HG02798 (cell line): ENCODE data around the gene KIAA1328.

Experiments
- ATAC-seq: cut with Tn5 transposase; IDR thresholded peaks from one replicate; pipeline ENCODE4 v1.9.1; 2021; ENCODE audit warnings: mild to moderate bottlenecking; ENCODE audit not compliant: unreplicated experiment, poor library complexity

KIAA1328 gene

GRCh38 chr18:36821681-36822080 lies 7.2 kb upstream of the KIAA1328 start:
- no peak for ATAC-seq

GRCh38 chr18:36825526-36825925 lies 3.4 kb upstream of the KIAA1328 start:
- no peak for ATAC-seq

GRCh38 chr18:36826556-36826955 lies 2.4 kb upstream of the KIAA1328 start:
- no peak for ATAC-seq

- peak; percentile 0 for ATAC-seq
These were observed 734 bp upstream of the KIAA1328 start for GRCh38 chr18:36828157-36828629.

GRCh38 chr18:36829362-36830157 lies 633 bp downstream of the KIAA1328 start:
- ATAC-seq = no peak

- ATAC-seq = no peak
These were observed 1.2 kb downstream of the KIAA1328 start for GRCh38 chr18:36830158-36830495.

- no peak for ATAC-seq
These were observed 2.2 kb downstream of the KIAA1328 start for GRCh38 chr18:36831139-36831538.

- ATAC-seq = no peak
These were observed 4.2 kb downstream of the KIAA1328 start for GRCh38 chr18:36833120-36833519.

GRCh38 chr18:36835927-36836326 lies 7.0 kb downstream of the KIAA1328 start:
- no peak for ATAC-seq

DNA sequence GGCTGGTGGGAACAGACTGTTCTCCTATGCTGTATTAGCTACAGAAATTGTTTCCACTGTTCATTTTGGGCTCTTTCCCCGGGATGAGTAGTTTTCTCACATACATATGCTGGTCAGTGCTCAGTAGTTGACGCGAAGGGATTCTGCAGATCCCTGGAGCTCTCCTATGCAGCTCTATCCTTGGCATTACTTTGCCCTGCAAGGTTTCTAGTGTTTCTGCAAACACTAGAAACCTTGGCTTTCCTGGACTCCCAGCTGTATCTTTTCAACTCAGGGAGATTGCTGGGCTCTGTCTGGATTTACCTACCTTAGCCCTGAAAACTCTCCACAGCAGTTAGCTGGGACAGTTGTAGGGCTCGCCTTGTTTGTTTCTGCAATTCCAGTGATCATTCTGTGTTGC lies 10.9 kb downstream of the KIAA1328 start:
- no peak for ATAC-seq

- ATAC-seq = no peak
These were observed 14.3 kb downstream of the KIAA1328 start for GRCh38 chr18:36843199-36843598.

GRCh38 chr18:36843784-36844183 lies 14.9 kb downstream of the KIAA1328 start:
- peak; percentile 49 for ATAC-seq

DNA sequence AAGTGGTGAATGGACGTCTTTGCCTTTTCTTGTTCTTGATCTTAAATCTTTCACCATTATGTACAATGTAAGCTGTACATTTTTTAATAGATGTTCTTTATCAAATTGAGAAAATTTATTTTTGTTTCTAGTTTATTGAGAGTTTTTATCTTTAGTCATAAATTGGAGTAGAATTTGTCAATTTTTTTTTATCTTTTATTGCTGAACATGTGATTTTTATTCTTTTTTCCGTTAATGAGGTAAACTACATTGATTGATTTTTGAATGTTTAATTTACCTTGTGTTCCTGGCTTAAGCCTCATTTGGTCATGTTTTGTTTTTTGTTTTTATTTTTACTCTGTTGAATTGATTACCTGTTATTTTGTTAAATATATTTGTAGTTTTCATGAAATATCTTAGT lies 19.7 kb downstream of the KIAA1328 start:
- no peak for ATAC-seq

DNA sequence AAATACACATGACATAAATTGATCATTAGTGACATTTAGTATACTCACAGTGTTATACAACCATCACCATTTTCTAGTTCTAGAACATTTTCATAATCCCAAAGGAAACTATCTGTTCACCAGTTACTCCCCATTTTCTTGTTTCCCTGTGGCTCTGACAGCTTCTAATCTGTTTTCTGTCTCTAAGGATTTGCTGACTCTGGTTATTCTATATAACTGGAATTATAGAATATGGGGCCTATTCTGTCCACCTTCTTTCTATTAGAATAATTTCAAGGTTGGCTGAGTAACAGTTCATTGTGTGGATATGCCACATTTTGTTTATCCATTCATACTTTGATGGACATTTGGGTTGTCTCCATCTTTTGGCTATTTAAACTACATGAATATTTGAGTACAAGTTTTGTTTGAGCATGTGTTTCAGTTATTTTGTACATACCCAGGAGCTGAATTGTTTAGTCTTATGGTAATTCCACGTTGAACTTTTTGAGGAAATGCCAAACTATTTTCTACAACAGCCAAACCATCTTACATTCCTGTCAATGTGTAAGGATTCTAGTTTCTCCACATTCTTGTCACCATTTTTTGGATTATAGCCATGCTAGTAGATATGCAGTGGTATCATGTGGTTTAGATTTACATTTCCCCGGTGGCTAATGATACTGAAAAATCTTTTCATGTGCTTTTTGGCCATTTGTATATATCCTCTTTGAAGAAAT lies 20.5 kb downstream of the KIAA1328 start:
- ATAC-seq = no peak

- ATAC-seq = no peak
These were observed 21.7 kb downstream of the KIAA1328 start for GRCh38 chr18:36850527-36851201.

DNA sequence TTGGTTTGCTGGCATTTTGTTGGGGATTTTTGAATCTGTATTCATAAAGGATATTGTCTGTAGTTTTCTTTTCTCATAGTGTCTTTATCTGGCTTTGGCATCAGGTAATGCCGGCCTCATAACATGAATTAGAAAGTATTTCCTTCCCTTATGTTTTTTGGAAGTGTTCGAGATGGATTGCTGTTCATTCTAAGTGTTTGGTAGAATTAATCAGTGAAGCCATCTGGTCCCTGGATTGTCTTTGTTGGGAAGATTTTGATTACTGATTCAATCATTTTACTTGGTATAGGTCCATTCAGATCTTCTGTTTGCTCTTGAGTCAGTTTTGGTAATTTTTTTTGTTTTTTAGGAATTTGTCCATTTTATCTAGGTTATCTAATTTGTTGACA lies 22.3 kb downstream of the KIAA1328 start:
- ATAC-seq = no peak

DNA sequence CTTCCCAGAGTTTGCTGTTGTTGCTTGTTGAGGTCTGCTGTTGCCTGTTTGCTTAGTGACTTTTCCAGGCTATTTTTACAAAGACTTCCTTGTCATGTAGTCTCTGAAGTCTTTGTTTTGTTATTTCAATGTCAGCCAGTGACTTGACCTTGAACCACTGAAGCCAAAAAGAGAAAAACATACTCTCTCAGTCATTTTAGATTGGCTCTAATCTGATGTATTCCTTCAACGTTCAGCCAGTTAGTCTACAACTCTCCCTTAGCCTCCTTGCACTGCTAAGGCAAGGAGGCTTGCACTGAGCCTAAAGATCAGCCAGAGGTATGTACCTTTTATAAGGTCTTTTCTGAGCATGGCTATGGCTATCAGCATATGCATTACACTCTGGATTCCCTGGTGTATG lies 27.9 kb downstream of the KIAA1328 start:
- no peak for ATAC-seq

DNA sequence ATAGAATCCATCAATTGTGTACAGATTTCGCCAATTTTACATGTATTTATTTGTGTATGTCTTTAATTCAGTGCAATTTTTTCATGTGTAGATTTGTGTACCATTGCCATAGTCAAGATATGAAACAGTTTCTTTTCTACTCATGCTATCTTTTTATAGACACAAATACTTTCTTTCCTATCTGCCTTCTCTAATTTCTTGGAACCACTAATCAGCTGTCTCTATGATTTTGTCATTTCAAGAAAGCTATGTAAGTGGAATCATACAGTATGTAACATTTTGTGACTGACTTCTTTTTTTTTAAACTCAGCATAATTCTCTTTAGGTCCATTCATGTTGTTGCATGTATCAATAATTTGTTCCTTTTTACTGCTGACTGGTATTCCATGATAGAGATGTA lies 33.3 kb downstream of the KIAA1328 start:
- no peak for ATAC-seq

- ATAC-seq = no peak
These were observed 38.1 kb downstream of the KIAA1328 start for GRCh38 chr18:36867056-36867455.

DNA sequence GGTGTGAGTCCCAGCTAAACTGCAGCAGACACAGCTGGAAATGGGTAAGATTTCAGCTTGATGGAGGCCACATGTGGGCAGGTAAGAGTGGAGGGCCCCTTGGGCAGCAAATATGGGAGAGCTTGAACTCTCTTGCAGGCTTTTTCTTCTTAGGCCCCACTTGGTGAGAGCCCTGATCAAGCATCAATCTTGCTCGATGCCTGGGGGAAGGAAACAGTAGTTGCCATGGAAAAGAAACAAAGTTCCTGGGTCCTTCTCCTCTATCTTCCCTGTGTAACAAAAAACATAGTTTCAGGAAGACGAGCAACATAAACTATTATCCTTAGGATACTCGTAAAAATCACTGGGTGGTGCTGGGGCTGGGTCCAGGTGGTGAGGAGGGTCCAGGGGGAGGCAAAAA lies 42.9 kb downstream of the KIAA1328 start:
- no peak for ATAC-seq

GRCh38 chr18:36872329-36872728 lies 43.4 kb downstream of the KIAA1328 start:
- ATAC-seq = no peak
